Measurements from ENCODE around the gene HOPX. TPM values are rescaled to one million over a fixed set of nuclear protein-coding genes. Genes with fewer than 3 reads are reported as not detected.

HOPX gene
- total RNA-seq, 1 experiment from 2014 or later: not detected

DNA sequence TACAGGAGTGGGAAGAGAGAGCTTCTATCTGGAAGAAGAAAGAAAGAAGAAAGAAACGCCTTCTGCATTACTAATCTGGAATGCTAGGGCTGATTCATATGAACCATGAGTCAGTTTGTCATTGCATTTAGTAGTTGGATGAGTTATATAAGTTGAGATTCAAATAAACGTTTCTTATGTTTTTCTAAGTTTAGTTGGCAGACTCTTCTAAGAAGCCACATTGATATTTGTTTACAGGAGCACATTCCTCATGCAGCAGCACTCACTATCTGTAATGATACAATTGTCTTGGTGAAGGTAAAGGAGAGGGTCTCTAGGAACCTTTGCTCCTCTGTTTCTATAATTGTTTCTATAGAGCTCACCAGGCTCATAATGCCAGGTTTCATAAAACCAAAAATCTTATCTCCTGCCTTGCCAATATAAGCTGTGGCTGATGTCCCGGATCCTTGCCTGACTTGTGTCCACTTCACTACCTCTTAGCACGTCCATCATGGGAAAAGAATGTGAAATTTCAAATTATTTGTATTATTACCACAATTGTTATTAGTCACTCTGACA lies 39.5 kb downstream of the HOPX start:
- Histone ChIP-seq H3K4ac (ENCODE audit: low read depth, low read length) (no peak overlapping the region), H3T11ph (ENCODE audit: low read length) (no peak overlapping the region), H3K18ac (ENCODE audit: insufficient read length, low read depth, low read length) (no peak overlapping the region), H4K8ac (replicated peaks; ENCODE audit: insufficient read length, low read depth, low read length) (no peak overlapping the region), H3K27ac (ENCODE audit: insufficient read length, low read depth, low read length) (no peak overlapping the region), H3K27me3 (ENCODE audit: insufficient read depth, low read length) (no peaks in the 10 kb centered on the region; the same call in 1 of the 2 replicates), H3K4me2 (ENCODE audit: insufficient read depth, insufficient read length, low read length) (no peak overlapping the region), H2BK15ac (ENCODE audit: low read depth, low read length) (no peak overlapping the region), H3K9me3 (ENCODE audit: control insufficient read depth, low read depth, low read length) (no peaks in the 10 kb centered on the region), H3K14ac (ENCODE audit: insufficient read depth, low read length) (no peak overlapping the region), H4K20me1 (ENCODE audit: control insufficient read depth, insufficient read depth, insufficient read length) (no peaks in the 10 kb centered on the region), H2BK5ac (ENCODE audit: insufficient read length, low read length) (no peak overlapping the region), H3K23me2 (ENCODE audit: insufficient read length, low read depth, low read length, poor library complexity, severe bottlenecking) (no peaks in the 10 kb centered on the region), H2BK20ac (ENCODE audit: low read depth, low read length, poor library complexity, severe bottlenecking) (no peak overlapping the region), H2BK12ac (ENCODE audit: insufficient read length, low read depth, low read length) (no peak overlapping the region), H4K91ac (ENCODE audit: insufficient read length, low read depth, low read length) (no peak overlapping the region), H3K79me1 (ENCODE audit: insufficient read depth, low read depth, low read length, poor library complexity, severe bottlenecking) (no peaks in the 10 kb centered on the region), H3K9ac (ENCODE audit: extremely low read depth, insufficient read length, low read length) (no peak overlapping the region), H4K5ac (ENCODE audit: insufficient read length, low read depth, low read length) (no peak overlapping the region), H2AFZ (ENCODE audit: low read length) (no peak overlapping the region), H2BK120ac (ENCODE audit: low read depth, low read length, poor library complexity, severe bottlenecking) (no peak overlapping the region), H2AK5ac (ENCODE audit: insufficient read length, low read length) (no peak overlapping the region), H3K56ac (ENCODE audit: insufficient read length, low read depth, low read length) (no peak overlapping the region), H3K23ac (ENCODE audit: insufficient read length, low read depth, low read length) (no peak overlapping the region), H3K4me1 (ENCODE audit: insufficient read depth, low read length) (no peaks in the 10 kb centered on the region), H3K79me2 (ENCODE audit: insufficient read depth, low read length) (no peaks in the 10 kb centered on the region)
- TF ChIP-seq, protein P1, sequence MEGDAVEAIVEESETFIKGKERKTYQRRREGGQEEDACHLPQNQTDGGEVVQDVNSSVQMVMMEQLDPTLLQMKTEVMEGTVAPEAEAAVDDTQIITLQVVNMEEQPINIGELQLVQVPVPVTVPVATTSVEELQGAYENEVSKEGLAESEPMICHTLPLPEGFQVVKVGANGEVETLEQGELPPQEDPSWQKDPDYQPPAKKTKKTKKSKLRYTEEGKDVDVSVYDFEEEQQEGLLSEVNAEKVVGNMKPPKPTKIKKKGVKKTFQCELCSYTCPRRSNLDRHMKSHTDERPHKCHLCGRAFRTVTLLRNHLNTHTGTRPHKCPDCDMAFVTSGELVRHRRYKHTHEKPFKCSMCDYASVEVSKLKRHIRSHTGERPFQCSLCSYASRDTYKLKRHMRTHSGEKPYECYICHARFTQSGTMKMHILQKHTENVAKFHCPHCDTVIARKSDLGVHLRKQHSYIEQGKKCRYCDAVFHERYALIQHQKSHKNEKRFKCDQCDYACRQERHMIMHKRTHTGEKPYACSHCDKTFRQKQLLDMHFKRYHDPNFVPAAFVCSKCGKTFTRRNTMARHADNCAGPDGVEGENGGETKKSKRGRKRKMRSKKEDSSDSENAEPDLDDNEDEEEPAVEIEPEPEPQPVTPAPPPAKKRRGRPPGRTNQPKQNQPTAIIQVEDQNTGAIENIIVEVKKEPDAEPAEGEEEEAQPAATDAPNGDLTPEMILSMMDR (conservative IDR thresholded peaks at IDR 0.05): no peak
- WGBS (ENCODE audit: extremely low coverage, insufficient read length, low lambda C conversion rate): no CpG with 5 or more reads among the region's 4 CpGs
- peaks cover 28% of the 10 kb centered on the region for H3K27me3 Mint-ChIP-seq (ENCODE audit: low read depth)
- no peak overlapping the region for H3K27ac Mint-ChIP-seq
- H3K4me3 Mint-ChIP-seq: no peak overlapping the region
- H3K9me3 Mint-ChIP-seq: peaks cover 8% of the 10 kb centered on the region in 2 experiments
- H3K4me1 Mint-ChIP-seq: peaks cover 3 to 8% of the 10 kb centered on the region in 2 experiments; a peak in 3 of 4 replicates
- no peak for DNase-seq
- H3K36me3 Mint-ChIP-seq (ENCODE audit: insufficient read depth in 1 of 3, low read depth in 3 of 3): peaks cover 0 to 6% (median 3%) of the 10 kb centered on the region in 3 experiments; a peak in 4 of 7 replicates
